Neuronal stem cell (in vitro differentiated cells): Measurements from ENCODE around the gene HMGCR.

Source experiments
- DNase-seq: peaks from one replicate; pipeline ENCODE4 v3.0.0-alpha.2; 2013; ENCODE audit warnings: low spot score
- H2AFZ ChIP-seq: one replicate; pipeline ENCODE4 v1.6.1; 2013; ENCODE audit warnings: mild to moderate bottlenecking, low read length, inconsistent platforms
- H2AK5ac ChIP-seq: 2 replicates; pipeline ENCODE4 v1.6.1; 2013; ENCODE audit warnings: low read depth, mild to moderate bottlenecking, inconsistent platforms, low read length, moderate library complexity, mixed read lengths
- H2BK120ac ChIP-seq: 2 replicates; pipeline ENCODE4 v1.6.1; 2013; ENCODE audit warnings: low read depth, mild to moderate bottlenecking, inconsistent platforms, low read length, moderate library complexity, mixed read lengths
- H2BK12ac ChIP-seq: one replicate; pipeline ENCODE4 v1.6.1; 2013; ENCODE audit warnings: low read length, inconsistent platforms
- H2BK15ac ChIP-seq: 2 replicates; pipeline ENCODE4 v1.6.1; 2013; ENCODE audit warnings: mild to moderate bottlenecking, low read length, inconsistent platforms, mixed read lengths
- H2BK5ac ChIP-seq: one replicate; pipeline ENCODE4 v1.6.1; 2013; ENCODE audit warnings: inconsistent platforms, mild to moderate bottlenecking, low read length, moderate library complexity
- H3K14ac ChIP-seq: one replicate; pipeline ENCODE4 v1.6.1; 2013; ENCODE audit warnings: low read length, inconsistent platforms
- H3K18ac ChIP-seq: 2 replicates; pipeline ENCODE4 v1.6.1; 2013; ENCODE audit warnings: low read length, inconsistent platforms
- H3K23ac ChIP-seq: 2 replicates; pipeline ENCODE4 v1.6.1; 2013; ENCODE audit warnings: low read depth, mild to moderate bottlenecking, mixed read lengths, low read length, inconsistent platforms; ENCODE audit not compliant: poor library complexity
- H3K27ac ChIP-seq: replicated peaks from 3 replicates; pipeline ENCODE4 v1.5.1; 2013; ENCODE audit warnings: low read length, inconsistent platforms
- H3K27me3 ChIP-seq, 3 experiments: 2 replicates each; pipeline ENCODE4 v1.6.1; 2013; ENCODE audit warnings: low read length in 3 of 3, mild to moderate bottlenecking in 2 of 3, inconsistent platforms in 1 of 3, low read depth in 1 of 3, mixed read lengths in 1 of 3, moderate library complexity in 1 of 3; ENCODE audit not compliant: control insufficient read depth in 3 of 3, insufficient read depth in 3 of 3
- H3K36me3 ChIP-seq, 2 donors: replicated peaks in 1 of 2; 2 replicates each; pipeline ENCODE4 v1.6.1; 2013; ENCODE audit warnings: low read length in 2 of 2; ENCODE audit not compliant: control insufficient read depth in 2 of 2, insufficient read depth in 2 of 2
- H3K4ac ChIP-seq: 2 replicates; pipeline ENCODE4 v1.6.1; 2013; ENCODE audit warnings: inconsistent platforms, mild to moderate bottlenecking, low read length, moderate library complexity
- H3K4me1 ChIP-seq, 2 donors: 1 replicate in 1 of 2; 2 replicates in 1 of 2; pipeline ENCODE4 v1.6.1; 2013; ENCODE audit warnings: low read length in 2 of 2, low read depth in 1 of 2; ENCODE audit not compliant: control insufficient read depth in 2 of 2, insufficient read depth in 1 of 2
- H3K4me2 ChIP-seq: one replicate; pipeline ENCODE4 v1.6.1; 2013; ENCODE audit warnings: mild to moderate bottlenecking, low read length, inconsistent platforms; ENCODE audit not compliant: insufficient read depth, poor library complexity, severe bottlenecking
- H3K4me3 ChIP-seq, 2 donors: 2 replicates each; pipeline ENCODE4 v1.5.1; 2013; ENCODE audit warnings: low read length in 2 of 2, mild to moderate bottlenecking in 2 of 2, inconsistent platforms in 1 of 2, moderate library complexity in 1 of 2
- H3K79me1 ChIP-seq: one replicate; pipeline ENCODE4 v1.6.1; 2013; ENCODE audit warnings: low read depth, mild to moderate bottlenecking, inconsistent platforms, low read length, moderate library complexity
- H3K9ac ChIP-seq: one replicate; pipeline ENCODE4 v1.6.1; 2013; ENCODE audit warnings: mild to moderate bottlenecking, low read depth, low read length, inconsistent platforms; ENCODE audit not compliant: poor library complexity
- H3K9me3 ChIP-seq, 2 donors: replicated peaks in 1 of 2; 2 replicates each; pipeline versions ENCODE3 to v1.6.1; 2013; ENCODE audit warnings: low read length in 2 of 2, mild to moderate bottlenecking in 2 of 2, inconsistent platforms in 1 of 2, low read depth in 1 of 2, mixed read lengths in 1 of 2, moderate library complexity in 1 of 2; ENCODE audit not compliant: control insufficient read depth in 2 of 2, insufficient read depth in 1 of 2
- H4K8ac ChIP-seq: one replicate; pipeline ENCODE4 v1.6.1; 2013; ENCODE audit warnings: low read depth, mild to moderate bottlenecking, inconsistent platforms, low read length, moderate library complexity
- H4K91ac ChIP-seq: one replicate; pipeline ENCODE4 v1.6.1; 2013; ENCODE audit warnings: low read length, low read depth, mild to moderate bottlenecking, inconsistent platforms; ENCODE audit not compliant: poor library complexity
- WGBS, 2 donors: extraction: QIAGEN DNeasy Blood & Tissue Kit; methylation state at CpG; one replicate each; pipeline ENCODE4 v1.1.7; 2013; ENCODE audit warnings: missing lambda C conversion rate in 2 of 2, mixed read lengths in 1 of 2; ENCODE audit not compliant: insufficient read length in 2 of 2, insufficient replicate concordance in 1 of 2; ENCODE audit errors: extremely low coverage in 2 of 2; 5-methylcytosine and 5-hydroxymethylcytosine counted together

Gene HMGCR

DNA sequence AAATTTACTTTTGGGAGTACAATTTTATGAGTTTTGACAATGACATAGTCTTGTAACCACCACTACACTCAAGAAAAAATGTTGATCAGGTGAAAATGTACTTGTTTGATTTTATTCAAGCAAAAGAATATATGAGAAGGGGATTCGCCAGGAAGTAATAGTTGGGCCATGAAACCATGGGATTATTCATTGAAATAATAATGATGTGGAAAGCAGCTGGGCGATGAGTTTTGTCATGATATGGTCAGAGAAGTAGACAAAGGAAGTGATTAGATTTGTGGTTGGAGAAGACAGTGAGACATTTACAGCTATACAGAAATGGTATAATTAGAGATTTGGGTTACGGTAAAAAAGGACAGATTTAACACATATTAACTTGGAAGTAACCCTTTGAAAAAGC, 11.2 kb downstream of the HMGCR start:
- peaks cover 33 to 100% of the 10 kb centered on the region in 2 donors for H3K36me3 ChIP-seq
- no peaks in the 10 kb centered on the region for H3K4me1 ChIP-seq
- H3K27ac ChIP-seq = no peak overlapping the region
- H2BK5ac ChIP-seq = no peak overlapping the region
- no peaks in the 10 kb centered on the region for H3K27me3 ChIP-seq
- no peak overlapping the region for H3K9ac ChIP-seq
- H3K4ac ChIP-seq = no peak overlapping the region
- DNase-seq = no peak
- no peak overlapping the region for H2AK5ac ChIP-seq
- H3K18ac ChIP-seq = no peak overlapping the region
- no peak overlapping the region for H3K23ac ChIP-seq
- H3K4me3 ChIP-seq = no peak overlapping the region
- no peak overlapping the region for H3K4me2 ChIP-seq
- H4K8ac ChIP-seq = no peak overlapping the region
- no peaks in the 10 kb centered on the region for H3K9me3 ChIP-seq
- no peak overlapping the region for H4K91ac ChIP-seq
- H2AFZ ChIP-seq = no peak overlapping the region
- H3K14ac ChIP-seq = no peak overlapping the region
- H3K79me1 ChIP-seq = peaks cover 2% of the 10 kb centered on the region
- no peak overlapping the region for H2BK12ac ChIP-seq
- no CpG with 5 or more reads among the region's 3 CpGs for WGBS, 2 donors
- no peak overlapping the region for H2BK120ac ChIP-seq
- no peak overlapping the region for H2BK15ac ChIP-seq

DNA sequence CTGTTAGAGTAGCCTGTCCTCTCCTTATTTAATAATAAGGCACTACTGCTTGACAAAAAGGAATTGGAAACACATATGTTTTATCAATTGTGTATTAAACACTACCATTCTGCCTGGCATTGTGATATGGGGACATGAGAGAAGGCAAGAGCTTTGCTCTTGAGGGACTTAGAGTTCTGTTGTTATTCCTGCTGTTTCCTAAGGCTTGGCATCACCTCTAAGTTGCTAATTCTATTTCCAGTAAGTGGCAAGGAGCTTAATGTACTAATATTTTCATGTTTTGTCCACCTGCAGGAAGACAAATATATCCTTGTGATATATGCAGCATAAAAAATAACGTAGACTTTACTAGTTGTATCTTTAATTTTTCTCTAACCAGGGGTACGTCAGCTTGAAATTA, 12.6 kb downstream of the HMGCR start:
- Histone ChIP-seq H3K9ac (no peak overlapping the region), H3K4ac (no peak overlapping the region), H2BK15ac (no peak overlapping the region), H3K4me2 (no peak overlapping the region), H3K79me1 (peaks cover 2% of the 10 kb centered on the region), H3K4me1 (no peaks in the 10 kb centered on the region), H3K9me3 (no peaks in the 10 kb centered on the region), H3K23ac (no peak overlapping the region), H4K8ac (no peak overlapping the region), H3K18ac (no peak overlapping the region), H2BK5ac (no peak overlapping the region), H3K14ac (no peak overlapping the region), H3K27ac (no peak overlapping the region), H3K36me3 (peaks cover 31 to 100% of the 10 kb centered on the region in 2 donors), H3K27me3 (no peaks in the 10 kb centered on the region), H4K91ac (no peak overlapping the region), H2AFZ (no peak overlapping the region), H2AK5ac (no peak overlapping the region), H2BK12ac (no peak overlapping the region), H2BK120ac (no peak overlapping the region), H3K4me3 (no peak overlapping the region)
- no CpG with 5 or more reads among the region's 2 CpGs for WGBS, 2 donors
- DNase-seq = no peak

DNA sequence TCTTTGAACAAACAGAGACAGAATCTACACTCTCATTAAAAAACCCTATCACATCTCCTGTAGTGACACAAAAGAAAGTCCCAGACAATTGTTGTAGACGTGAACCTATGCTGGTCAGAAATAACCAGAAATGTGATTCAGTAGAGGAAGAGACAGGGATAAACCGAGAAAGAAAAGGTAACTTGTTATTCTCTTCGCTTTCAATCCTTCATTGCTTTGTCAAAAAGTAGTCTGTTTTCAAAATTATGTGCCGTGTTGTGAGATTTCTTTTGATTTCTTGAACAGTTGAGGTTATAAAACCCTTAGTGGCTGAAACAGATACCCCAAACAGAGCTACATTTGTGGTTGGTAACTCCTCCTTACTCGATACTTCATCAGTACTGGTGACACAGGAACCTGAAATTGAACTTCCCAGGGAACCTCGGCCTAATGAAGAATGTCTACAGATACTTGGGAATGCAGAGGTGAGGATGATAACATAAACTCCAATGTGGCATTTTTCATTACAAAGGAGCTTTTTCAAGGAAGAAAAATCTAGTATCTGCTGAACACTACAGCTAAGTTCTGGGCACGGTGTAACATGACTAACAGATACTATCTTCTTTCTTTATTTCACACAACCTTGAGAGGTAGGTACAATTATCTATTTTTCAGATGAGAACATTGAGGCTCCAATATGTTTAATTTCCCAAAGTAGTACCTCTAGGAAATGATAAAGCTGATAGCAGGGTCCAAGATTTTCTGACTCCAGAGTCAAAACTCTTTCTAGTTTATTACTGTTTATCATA, 14.3 kb downstream of the HMGCR start:
- Histone ChIP-seq H3K4me3 (no peak overlapping the region), H3K4ac (no peak overlapping the region), H2BK15ac (no peak overlapping the region), H3K79me1 (peaks cover 2% of the 10 kb centered on the region), H3K4me1 (no peaks in the 10 kb centered on the region), H3K27ac (no peak overlapping the region), H2AK5ac (no peak overlapping the region), H3K14ac (no peak overlapping the region), H2AFZ (no peak overlapping the region), H2BK5ac (no peak overlapping the region), H2BK120ac (no peak overlapping the region), H4K8ac (no peak overlapping the region), H3K23ac (no peak overlapping the region), H3K4me2 (no peak overlapping the region), H2BK12ac (no peak overlapping the region), H3K27me3 (no peaks in the 10 kb centered on the region), H3K9ac (no peak overlapping the region), H3K9me3 (no peaks in the 10 kb centered on the region), H4K91ac (no peak overlapping the region), H3K36me3 (peaks cover 33 to 100% of the 10 kb centered on the region in 2 donors), H3K18ac (no peak overlapping the region)
- no CpG with 5 or more reads among the region's 7 CpGs for WGBS, 2 donors
- DNase-seq = no peak

DNA sequence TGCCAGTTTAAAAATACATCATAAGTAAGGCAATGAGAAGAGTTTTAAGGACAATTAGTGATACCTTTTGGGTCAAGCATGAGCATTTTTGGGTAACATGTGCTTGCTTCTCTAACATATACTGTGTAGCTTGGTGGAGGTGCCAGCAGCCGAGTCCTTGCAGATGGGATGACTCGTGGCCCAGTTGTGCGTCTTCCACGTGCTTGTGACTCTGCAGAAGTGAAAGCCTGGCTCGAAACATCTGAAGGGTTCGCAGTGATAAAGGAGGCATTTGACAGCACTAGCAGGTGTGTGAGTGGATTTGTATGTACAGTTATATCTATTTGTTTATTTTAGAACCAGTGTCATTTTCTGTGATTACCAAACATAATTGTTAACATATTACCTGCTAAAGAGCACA, 18.2 kb downstream of the HMGCR start:
- no peak overlapping the region for H3K9ac ChIP-seq
- H3K27ac ChIP-seq = no peak overlapping the region
- no peak overlapping the region for H3K4me2 ChIP-seq
- no peak overlapping the region for H2AK5ac ChIP-seq
- H3K4ac ChIP-seq = no peak overlapping the region
- H2AFZ ChIP-seq = no peak overlapping the region
- H3K27me3 ChIP-seq = no peaks in the 10 kb centered on the region
- no peak overlapping the region for H3K18ac ChIP-seq
- H4K8ac ChIP-seq = no peak overlapping the region
- no peak overlapping the region for H3K4me3 ChIP-seq
- H3K23ac ChIP-seq = no peak overlapping the region
- H3K9me3 ChIP-seq = no peaks in the 10 kb centered on the region
- no peak for DNase-seq
- no CpG with 5 or more reads among the region's 6 CpGs for WGBS, 2 donors
- no peak overlapping the region for H3K14ac ChIP-seq
- no peak overlapping the region for H2BK5ac ChIP-seq
- peaks cover 38 to 100% of the 10 kb centered on the region in 2 donors for H3K36me3 ChIP-seq
- no peak overlapping the region for H2BK120ac ChIP-seq
- no peak overlapping the region for H2BK12ac ChIP-seq
- no peak overlapping the region for H4K91ac ChIP-seq
- no peak overlapping the region for H2BK15ac ChIP-seq
- peaks cover 5% of the 10 kb centered on the region for H3K79me1 ChIP-seq
- no peaks in the 10 kb centered on the region for H3K4me1 ChIP-seq
